Stimulated activated CD4-positive, alpha-beta T cell treated with anti-CD3 and anti-CD28 coated beads, Interleukin-15, amount 100 ng/mL, for 48 hours (primary cell): ENCODE results near the gene TMEM25.
A peak's percentile ranks its signal among the peaks of the same experiment; 100 is the strongest.
"Not testable (repeated sequence)": the region's sequence is repeated elsewhere in the genome, so short reads cannot be mapped to it uniquely, and the experiment has no call there.

ENCODE experiments used
- DNase-seq, 2 donors: peaks; one replicate each; pipeline ENCODE4 v3.0.0-alpha.2; 2020; ENCODE audit warnings: low read depth in 2 of 2

TMEM25 gene

GRCh38 chr11:118532091-118532490 is 1.1 kb downstream of the TMEM25 start:
- DNase-seq = no peak

GRCh38 chr11:118532852-118533768 is 2.1 kb downstream of the TMEM25 start:
- DNase-seq = no peak

GRCh38 chr11:118533769-118534729 is 3.1 kb downstream of the TMEM25 start:
- DNase-seq = no peak

- no peak for DNase-seq
These were observed 4.3 kb downstream of the TMEM25 start for GRCh38 chr11:118535261-118535660.

GRCh38 chr11:118536726-118537125 is 5.7 kb downstream of the TMEM25 start:
- DNase-seq = no peak

- DNase-seq = no peak
These were observed 6.5 kb downstream of the TMEM25 start for GRCh38 chr11:118537409-118537980.

GRCh38 chr11:118544010-118544646 is 13.1 kb downstream of the TMEM25 start:
- DNase-seq = no peak

GRCh38 chr11:118544647-118545010 is 13.6 kb downstream of the TMEM25 start:
- DNase-seq = no peak

- DNase-seq = no peak
These were observed 14.5 kb downstream of the TMEM25 start for GRCh38 chr11:118545533-118545932.

- no peak for DNase-seq
These were observed 16.1 kb downstream of the TMEM25 start for GRCh38 chr11:118547132-118547531.

GRCh38 chr11:118552341-118552740 is 21.3 kb downstream of the TMEM25 start:
- DNase-seq = no peak

- DNase-seq = no peak
These were observed 29.8 kb downstream of the TMEM25 start for GRCh38 chr11:118560806-118561205.

- no peak for DNase-seq
These were observed 34.1 kb downstream of the TMEM25 start for GRCh38 chr11:118565051-118565450.

- no peak for DNase-seq
These were observed 38.7 kb downstream of the TMEM25 start for GRCh38 chr11:118569670-118570069.

- no peak for DNase-seq
These were observed 39.8 kb downstream of the TMEM25 start for GRCh38 chr11:118570787-118571186.

GRCh38 chr11:118571701-118572060 is 40.7 kb downstream of the TMEM25 start:
- DNase-seq = not testable (repeated sequence)

- DNase-seq = peak; percentile 59 to 60
These were observed 41.3 kb downstream of the TMEM25 start, which contains the start of gene ARCN1 for GRCh38 chr11:118572061-118572980. Gene ARCN1, plus strand, starts transcription at chr11:118572409. Its CDS starts 139 bp downstream, at chr11:118572548.

GRCh38 chr11:118572981-118573550 is 42.1 kb downstream of the TMEM25 start:
- DNase-seq = peak in 1 of 2 donors; percentile 11

- no peak for DNase-seq
These were observed 43.6 kb downstream of the TMEM25 start for GRCh38 chr11:118574636-118575035.

- not testable (repeated sequence) for DNase-seq
These were observed 47.0 kb downstream of the TMEM25 start for GRCh38 chr11:118577995-118578394.
